HG02870 (cell line): Measurements from ENCODE around the gene RUNX2.
"Not testable (repeated sequence)": the region's sequence is repeated elsewhere in the genome, so short reads cannot be mapped to it uniquely, and the experiment has no call there.

ENCODE experiments used
- ATAC-seq: cut with Tn5 transposase; IDR thresholded peaks from one replicate; pipeline ENCODE4 v1.9.1; 2021; ENCODE audit warnings: mild to moderate bottlenecking, moderate library complexity; ENCODE audit not compliant: unreplicated experiment

RUNX2 gene

DNA sequence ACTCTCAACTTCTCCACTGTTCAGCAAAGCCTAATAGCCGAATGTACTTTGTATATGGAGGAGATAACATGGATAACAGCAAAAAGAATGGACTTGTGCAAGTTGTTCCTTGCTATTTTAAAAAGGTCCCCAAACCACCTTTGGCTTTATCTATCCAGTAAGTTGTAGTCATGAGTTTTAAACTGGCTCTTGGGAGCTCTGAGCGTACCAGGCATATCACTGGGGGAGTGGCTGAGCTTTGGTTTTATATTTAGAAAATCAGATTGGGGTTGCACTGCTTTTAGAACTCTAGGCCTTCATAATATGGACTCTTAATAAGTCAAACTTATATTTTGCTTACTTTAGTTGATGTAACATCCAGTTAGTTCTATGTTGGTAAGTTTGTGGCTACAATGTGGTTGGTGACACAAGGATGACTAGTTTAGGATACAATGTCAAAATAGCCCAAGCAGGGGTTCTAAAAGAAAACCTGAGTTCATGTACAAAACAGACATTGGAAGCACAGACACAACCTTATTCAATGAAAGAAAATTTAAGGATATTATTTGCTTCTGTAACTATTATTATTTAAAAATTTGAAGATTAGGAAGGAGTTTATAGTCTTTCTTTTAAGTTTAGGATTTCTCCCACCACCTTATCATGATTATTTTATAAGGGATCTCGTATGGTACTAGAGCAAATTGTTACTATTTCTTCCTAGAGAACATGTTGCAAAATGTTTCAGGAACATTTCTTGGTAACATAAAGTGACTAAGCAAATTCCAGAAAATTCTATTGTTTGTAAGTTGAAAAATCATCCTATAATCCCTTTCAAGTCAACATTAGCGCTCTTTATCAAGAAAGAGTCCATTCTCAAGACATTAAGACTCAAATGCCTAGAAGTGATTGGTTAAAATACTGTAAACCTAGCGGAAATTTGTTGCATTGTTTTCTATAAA lies 215.4 kb downstream of the RUNX2 start:
- no peak for ATAC-seq

DNA sequence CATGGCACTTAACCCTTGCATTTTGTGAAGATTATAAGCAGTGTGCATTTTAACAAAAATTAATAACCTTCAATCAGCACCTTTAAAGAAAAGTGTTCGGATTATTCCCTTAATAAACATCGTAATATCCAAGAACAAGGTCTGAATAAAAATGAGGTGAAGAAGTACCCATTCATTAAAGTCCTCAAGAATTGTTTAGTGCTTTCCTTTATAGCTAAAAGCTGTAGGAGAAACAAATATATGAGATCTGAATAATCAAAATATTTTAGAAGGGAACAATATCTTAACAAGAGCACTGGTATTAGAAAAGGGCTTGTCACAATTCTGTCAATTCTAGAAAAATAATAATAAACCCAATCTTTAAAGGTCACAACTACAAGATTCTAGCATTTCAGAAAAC lies 217.3 kb downstream of the RUNX2 start:
- no peak for ATAC-seq

GRCh38 chr6:45548657-45549515 lies 220.8 kb downstream of the RUNX2 start:
- ATAC-seq = peak; percentile 93

DNA sequence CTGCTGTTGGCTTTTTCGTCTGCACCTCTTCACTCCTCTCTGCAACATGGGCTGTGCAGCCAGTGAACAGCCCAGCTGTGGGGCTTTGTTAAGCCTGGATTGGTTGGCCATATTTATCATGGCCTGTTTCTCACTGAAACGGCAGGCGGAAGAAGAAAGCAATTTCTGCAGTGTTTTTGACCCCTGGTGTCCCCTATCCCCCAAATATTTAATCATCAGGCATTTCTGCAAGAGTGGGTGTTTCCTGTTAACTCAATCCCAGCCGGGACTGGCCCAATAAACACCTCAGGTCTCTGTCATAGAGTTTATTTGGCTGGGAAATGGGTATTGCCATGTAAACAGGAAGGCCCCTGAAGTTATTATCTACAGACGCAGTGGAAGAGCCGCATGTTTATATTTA lies 224.4 kb downstream of the RUNX2 start:
- no peak for ATAC-seq

DNA sequence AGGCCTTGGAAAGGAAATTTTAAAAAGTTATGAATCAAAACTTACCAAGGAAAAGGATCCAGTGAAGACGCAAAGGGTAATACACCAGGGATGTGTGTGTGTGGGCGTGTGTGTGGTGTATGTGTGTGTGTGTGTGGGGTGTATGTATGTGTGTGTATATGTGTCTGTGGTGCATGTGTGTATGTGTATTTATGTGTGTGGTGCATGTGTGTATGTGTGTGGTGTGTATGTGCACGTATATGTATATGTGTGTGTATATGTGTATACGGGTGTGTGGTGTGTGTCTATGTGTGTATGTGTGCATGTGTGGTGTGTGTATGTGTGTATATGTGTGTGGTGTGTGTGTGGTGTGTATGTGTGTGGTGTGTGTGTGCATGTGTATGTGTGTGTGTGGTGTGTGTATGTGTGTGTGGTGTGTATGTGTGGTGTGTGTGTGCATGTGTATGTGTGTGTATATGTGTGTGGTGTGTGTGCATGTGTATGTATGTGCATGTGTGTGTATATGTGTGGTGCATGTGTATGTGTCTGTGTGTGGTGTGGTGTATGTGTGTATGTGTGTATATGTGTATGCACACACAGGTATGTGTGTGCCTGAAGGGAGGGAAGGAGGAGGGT lies 225.7 kb downstream of the RUNX2 start:
- no peak for ATAC-seq

DNA sequence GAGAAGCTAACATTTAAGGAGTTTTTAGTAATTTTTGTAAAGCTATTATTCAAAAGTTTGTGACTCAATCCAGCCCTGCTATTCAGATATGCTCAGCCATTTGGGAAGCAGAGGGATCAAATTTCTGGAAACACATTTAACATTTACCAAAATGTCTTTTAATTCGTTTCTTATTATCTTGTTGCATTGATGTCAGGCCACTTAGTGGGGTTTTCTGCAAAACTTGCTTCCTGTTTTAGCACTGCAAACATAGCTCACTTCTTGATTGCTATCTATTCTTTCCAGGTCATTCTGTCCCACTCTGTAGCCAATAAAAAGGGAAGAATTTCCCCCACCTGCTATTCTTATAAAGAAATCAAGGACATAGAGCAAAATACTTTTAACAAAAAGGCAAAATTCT lies 226.5 kb downstream of the RUNX2 start:
- ATAC-seq = no peak

- ATAC-seq = no peak
Observed at GRCh38 chr6:45555981-45556771, 228.0 kb downstream of the RUNX2 start.

DNA sequence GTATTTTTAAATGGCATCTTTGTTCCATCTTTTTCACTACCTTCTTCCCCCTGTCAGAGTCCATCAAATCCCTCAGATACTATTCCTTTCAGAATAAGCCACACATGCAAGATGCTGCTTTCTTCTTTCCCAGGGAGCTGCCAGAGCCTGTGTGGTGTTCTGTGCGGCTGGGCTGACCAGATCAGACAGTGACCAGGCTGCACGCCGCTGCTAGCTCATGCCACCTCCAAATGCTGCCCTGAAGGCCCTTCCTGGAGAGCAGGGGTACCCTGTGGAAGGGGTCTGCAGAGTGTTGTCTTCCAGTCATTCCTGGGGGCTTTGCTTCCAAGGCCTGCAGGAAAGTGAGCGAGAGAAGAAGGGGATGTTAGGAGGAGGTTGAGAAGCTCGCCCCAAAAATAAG lies 228.7 kb downstream of the RUNX2 start:
- no peak for ATAC-seq

DNA sequence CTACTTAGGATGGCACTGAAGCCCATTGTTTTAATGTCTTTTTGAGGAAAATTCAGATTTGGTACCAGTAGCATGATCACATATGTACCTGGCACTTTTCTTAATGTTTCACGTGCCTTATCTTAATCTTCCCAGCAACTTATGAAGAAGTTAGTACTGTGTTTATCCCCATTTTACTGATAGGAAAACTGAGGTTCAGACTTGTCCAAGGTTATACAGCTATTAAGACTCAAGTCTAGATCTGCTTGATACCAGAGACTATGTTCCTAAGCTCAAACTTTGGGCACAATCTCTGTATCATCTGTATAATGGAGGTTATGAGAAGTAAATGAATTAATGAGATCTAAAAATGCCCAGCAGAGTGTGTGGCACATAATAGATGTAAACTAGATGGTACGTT lies 229.3 kb downstream of the RUNX2 start:
- no peak for ATAC-seq

GRCh38 chr6:45558858-45559257 lies 230.7 kb downstream of the RUNX2 start:
- ATAC-seq = no peak

- not testable (repeated sequence) for ATAC-seq
Observed at GRCh38 chr6:45560321-45560820, 232.2 kb downstream of the RUNX2 start.

DNA sequence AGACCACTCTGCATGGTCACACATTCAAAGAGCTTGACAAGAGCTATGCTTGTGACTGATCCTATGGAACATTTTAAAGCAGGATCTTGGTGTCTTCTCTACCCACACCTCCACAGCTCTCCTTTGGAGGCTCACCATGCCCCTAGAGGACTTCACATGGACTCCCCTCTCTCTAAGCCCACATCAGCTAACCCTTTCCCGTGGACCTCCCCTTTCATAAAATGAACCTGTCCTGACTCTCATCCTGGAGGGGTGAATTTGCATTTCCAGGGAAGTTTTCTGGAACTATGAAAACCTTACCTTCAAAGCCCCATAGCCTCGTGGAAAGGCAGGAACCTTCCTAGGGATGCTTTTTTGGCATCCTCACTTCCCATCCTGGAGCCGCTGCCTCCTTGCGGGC lies 234.0 kb downstream of the RUNX2 start:
- no peak for ATAC-seq

DNA sequence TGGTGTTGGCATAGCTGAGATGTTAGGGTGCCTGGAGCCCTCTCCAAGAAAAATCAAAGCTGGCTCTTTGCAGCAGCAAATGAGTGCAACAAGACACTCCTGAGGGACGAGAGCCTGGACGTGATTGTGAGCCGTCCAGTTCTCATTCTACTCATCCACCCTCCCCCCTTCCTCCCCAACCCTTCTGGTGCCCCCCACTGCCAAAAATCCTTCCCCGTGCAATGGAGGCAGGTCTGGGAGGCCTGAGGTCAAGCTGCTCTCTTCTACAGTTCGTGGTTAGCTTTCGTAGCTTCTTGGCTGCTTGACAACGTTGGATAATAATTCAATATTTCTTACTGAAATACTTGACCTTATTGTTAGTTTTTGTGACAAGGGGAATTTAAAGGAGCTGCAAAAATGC lies 234.9 kb downstream of the RUNX2 start:
- no peak for ATAC-seq

DNA sequence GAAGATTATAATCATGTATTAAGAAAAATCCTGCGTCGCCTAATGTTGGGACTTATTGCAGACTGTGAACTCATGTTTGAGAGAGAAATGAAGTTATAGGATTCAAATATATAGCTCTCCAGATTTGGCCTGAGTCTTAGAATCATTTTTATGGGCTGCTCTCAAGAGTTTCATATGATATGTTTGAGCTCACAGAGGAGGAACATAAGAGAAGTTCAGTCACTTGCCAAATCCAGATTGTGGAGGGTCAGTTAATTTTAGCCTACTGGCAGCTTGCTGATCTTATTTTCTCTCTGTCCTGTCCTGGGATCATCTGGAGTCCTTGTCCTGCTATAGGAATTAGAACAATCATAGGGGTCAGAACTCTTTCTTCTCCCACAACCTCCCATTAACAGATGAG lies 235.7 kb downstream of the RUNX2 start:
- ATAC-seq = no peak

- ATAC-seq = no peak
Observed at GRCh38 chr6:45566882-45567281, 238.8 kb downstream of the RUNX2 start.

GRCh38 chr6:45567879-45568278 lies 239.7 kb downstream of the RUNX2 start:
- ATAC-seq = no peak

DNA sequence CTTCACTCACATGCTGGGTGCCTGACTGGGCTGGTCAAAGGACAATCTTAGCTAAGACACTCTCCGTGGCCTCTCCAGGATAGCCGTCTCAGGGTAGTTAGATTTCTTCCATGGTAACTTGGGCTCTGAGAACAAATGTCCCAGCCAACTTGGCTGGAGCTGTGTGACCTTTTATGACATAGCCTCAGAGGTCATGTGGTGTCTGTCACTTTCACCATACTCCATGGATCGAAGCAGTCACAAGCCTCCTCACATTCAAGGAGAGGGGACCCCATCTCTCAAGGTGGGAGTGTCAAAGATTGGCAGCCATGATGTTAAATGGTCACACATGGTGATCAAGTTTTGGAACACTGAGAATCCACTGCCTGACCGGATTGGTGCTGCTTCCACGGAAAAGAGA lies 240.5 kb downstream of the RUNX2 start:
- no peak for ATAC-seq

- no peak for ATAC-seq
Observed at GRCh38 chr6:45569210-45569945, 241.2 kb downstream of the RUNX2 start.

DNA sequence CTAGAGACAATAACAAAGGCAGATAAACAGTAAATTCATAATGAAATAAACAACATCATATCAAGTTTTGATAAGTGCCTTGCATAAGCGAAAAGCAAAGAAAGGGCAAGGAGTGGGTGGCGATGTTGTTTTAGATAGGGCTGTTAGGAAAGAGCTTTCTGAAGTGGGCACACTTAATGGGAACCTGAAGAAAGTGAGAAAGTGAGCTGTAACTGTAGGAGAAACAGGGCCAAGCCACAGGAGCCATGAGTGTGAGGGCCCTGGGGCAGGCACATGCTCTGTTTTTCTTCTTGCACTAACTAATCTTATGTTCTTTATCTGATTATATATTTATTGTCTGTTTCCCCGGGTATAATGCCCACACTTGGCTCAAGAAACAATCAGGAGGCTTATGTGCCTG lies 243.0 kb downstream of the RUNX2 start:
- no peak for ATAC-seq

DNA sequence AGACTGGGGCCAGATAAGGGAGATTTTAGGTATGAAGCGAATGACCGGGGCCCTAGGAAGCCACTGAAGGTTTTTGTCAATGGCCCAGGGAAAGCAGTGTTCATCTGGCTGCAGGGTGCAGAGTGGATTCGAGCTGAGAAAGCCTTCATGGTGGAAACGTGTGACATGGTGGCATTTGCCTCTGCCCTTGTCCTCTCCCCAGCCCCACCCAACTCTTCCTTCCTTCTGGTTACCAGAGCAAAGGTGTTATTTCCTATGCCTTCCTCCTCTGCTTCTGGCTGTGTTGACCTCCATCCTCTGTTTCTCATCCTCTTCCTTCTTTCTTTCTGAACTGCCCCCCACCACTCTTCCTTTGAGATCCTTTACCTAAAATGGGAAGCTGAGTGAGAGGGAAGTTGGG lies 244.7 kb downstream of the RUNX2 start:
- ATAC-seq = no peak
